ENCODE data around the gene HS3ST5. TPM values are rescaled to one million over a fixed set of nuclear protein-coding genes. Genes with fewer than 3 reads are reported as not detected.

Gene HS3ST5
- total RNA-seq, 1 experiment from 2014 or later: not detected

GRCh38 chr6:114249522-114249921 lies 93.3 kb downstream of the HS3ST5 start (continued):
- no peak for TF ChIP-seq ZNF274 (IDR thresholded peaks at IDR 0.05; ENCODE audit: low read depth, low read length)

DNA sequence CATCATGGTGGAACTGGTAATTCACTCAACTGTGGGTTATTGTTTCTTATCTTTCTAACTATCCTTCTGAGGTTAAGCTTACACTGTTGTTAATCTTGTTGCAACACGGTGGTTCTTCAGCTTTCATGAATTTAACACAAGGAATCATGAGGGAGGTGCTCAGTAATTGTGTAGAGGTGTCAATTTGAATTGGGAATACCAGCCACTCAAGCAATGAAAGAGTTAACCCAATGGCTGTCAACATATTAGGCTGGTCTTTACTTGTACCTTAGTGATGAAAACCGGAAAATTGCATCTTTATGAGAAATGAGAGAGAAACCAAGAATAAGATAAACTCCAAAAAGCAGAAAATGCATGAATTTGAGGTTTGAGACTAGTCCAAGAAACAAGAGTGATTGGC lies 95.7 kb downstream of the HS3ST5 start:
- no peaks in the 10 kb centered on the region for H3K36me3 ChIP-seq (ENCODE audit: control insufficient read depth in 1 of 2, insufficient read depth in 2 of 2, low read length in 2 of 2)

DNA sequence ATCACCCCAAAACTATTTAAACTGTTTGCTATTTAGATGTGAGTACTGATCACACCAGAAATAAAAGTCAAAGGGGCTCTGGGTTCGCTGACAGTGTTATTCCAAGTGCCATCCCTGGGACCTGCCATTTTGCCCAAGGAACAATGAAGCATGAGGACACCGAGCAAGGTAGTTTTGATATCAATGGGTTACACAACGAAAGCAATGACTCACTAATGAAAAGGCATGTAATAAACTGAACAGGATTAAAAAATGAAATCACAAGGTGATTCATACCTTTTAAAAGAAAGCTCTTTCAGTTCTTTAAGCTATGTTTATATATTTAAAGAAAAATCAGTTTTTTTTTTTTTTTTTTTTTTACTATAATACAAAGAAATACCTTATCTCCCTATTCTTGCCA lies 102.0 kb downstream of the HS3ST5 start:
- DNase-seq (ENCODE audit: low read depth, low spot score): no peak
- CTCF ChIA-PET: no interaction called here
- TF ChIP-seq EZH2phosphoT487 (IDR thresholded peaks at IDR 0.05; ENCODE audit: borderline replicate concordance) (no peak), ELF1 (IDR thresholded peaks at IDR 0.05; ENCODE audit: borderline replicate concordance, low read depth) (no peak), TCF7L2 (IDR thresholded peaks at IDR 0.05; ENCODE audit: borderline replicate concordance, extremely low read depth, insufficient read depth, insufficient read length) (no peak), JUND (IDR thresholded peaks at IDR 0.05) (no peak), POLR2AphosphoS5 (IDR thresholded peaks at IDR 0.05; ENCODE audit: low read depth, low read length) (no peak), EGR1 (IDR thresholded peaks at IDR 0.05; ENCODE audit: low read depth) (no peak), SP1 (IDR thresholded peaks at IDR 0.05; ENCODE audit: low read depth) (no peak), SIN3A (IDR thresholded peaks at IDR 0.05; ENCODE audit: low read depth) (no peak), FOSL1 (IDR thresholded peaks at IDR 0.05; ENCODE audit: low read depth) (no peak), SRF (IDR thresholded peaks at IDR 0.05; ENCODE audit: low read depth) (no peak), RAD21 (IDR thresholded peaks at IDR 0.05; ENCODE audit: low read depth) (no peak), MAX (IDR thresholded peaks at IDR 0.05) (no peak)
- TF ChIP-seq, protein P1, sequence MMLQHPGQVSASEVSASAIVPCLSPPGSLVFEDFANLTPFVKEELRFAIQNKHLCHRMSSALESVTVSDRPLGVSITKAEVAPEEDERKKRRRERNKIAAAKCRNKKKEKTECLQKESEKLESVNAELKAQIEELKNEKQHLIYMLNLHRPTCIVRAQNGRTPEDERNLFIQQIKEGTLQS (IDR thresholded peaks at IDR 0.05): no peak

More for the DNA sequence above, 95.7 kb downstream of the HS3ST5 start:
- BruUV-seq (replicated peaks): no TSS peak
- Histone ChIP-seq H4K20me1 (ENCODE audit: insufficient read depth) (no peaks in the 10 kb centered on the region), H2AFZ (ENCODE audit: low read depth, low read length, poor library complexity, severe bottlenecking) (no peak overlapping the region), H3K4me1 (ENCODE audit: control insufficient read depth in 1 of 2, insufficient read depth in 2 of 2, low read length in 2 of 2) (no peaks in the 10 kb centered on the region), H3K27me3 (ENCODE audit: insufficient read depth, low read length) (peaks cover 42% of the 10 kb centered on the region; the same call in 1 of the 2 replicates), H3K27ac (ENCODE audit: low read depth, low read length) (no peak overlapping the region), H3K9me2 (ENCODE audit: insufficient read depth) (no peaks in the 10 kb centered on the region), H3K9ac (ENCODE audit: low read length) (no peak overlapping the region), H3K4me3 (replicated peaks in 1 of 2; ENCODE audit: low read depth in 1 of 2, low read length in 2 of 2) (no peak overlapping the region), H3K79me2 (ENCODE audit: insufficient read depth, low read length) (no peaks in the 10 kb centered on the region), H3K9me3 (ENCODE audit: control insufficient read depth in 1 of 2, insufficient read depth in 1 of 2, low read depth in 1 of 2, low read length in 2 of 2) (no peaks in the 10 kb centered on the region), H3K4me2 (ENCODE audit: low read length) (no peak overlapping the region)
- POLR2A ChIA-PET: no interaction called here
- CTCF ChIA-PET: no interaction called here
- RAD21 ChIA-PET (ENCODE audit: low non-redundant PET in 1 of 2, low total read pairs in 2 of 2, uncharacterized antibody in 2 of 2, unreplicated experiment in 2 of 2): no interaction called here
- TF ChIP-seq JUND (IDR thresholded peaks at IDR 0.05): no peak
- TF ChIP-seq EZH2phosphoT487 (IDR thresholded peaks at IDR 0.05; ENCODE audit: borderline replicate concordance): no peak
- TF ChIP-seq FOSL1 (IDR thresholded peaks at IDR 0.05; ENCODE audit: low read depth): no peak
- no peak for TF ChIP-seq RAD21 (IDR thresholded peaks at IDR 0.05; ENCODE audit: low read depth)
- no peak for TF ChIP-seq CEBPB (IDR thresholded peaks at IDR 0.05; ENCODE audit: low read depth)
- no peak for TF ChIP-seq POLR2A (IDR thresholded peaks at IDR 0.05; ENCODE audit: borderline replicate concordance, extremely low read depth, insufficient read depth, insufficient read length)
- TF ChIP-seq CBX3 (IDR thresholded peaks at IDR 0.05; ENCODE audit: low read depth): no peak
- no peak for TF ChIP-seq SIN3A (IDR thresholded peaks at IDR 0.05; ENCODE audit: low read depth)
- no peak for TF ChIP-seq YY1 (IDR thresholded peaks at IDR 0.05; ENCODE audit: extremely low read depth, insufficient replicate concordance, low read depth, low read length)
- no peak for TF ChIP-seq ZNF274 (IDR thresholded peaks at IDR 0.05; ENCODE audit: low read depth, low read length)
- TF ChIP-seq, protein P1 (IDR thresholded peaks at IDR 0.05): no peak
- TF ChIP-seq MAX (IDR thresholded peaks at IDR 0.05): no peak
- intact Hi-C loops (cut with micrococcal nuclease): no loop called here
- no peak for ATAC-seq
- no peak for DNase-seq (ENCODE audit: low read depth, low spot score)

More for the DNA sequence above, 102.0 kb downstream of the HS3ST5 start:
- no peak overlapping the region for H2AFZ ChIP-seq (ENCODE audit: low read depth, low read length, poor library complexity, severe bottlenecking)
- RAD21 ChIA-PET (ENCODE audit: low non-redundant PET in 1 of 2, low total read pairs in 2 of 2, uncharacterized antibody in 2 of 2, unreplicated experiment in 2 of 2): no interaction called here
- no peak for ATAC-seq
- POLR2A ChIA-PET: no interaction called here
- H3K36me3 ChIP-seq (ENCODE audit: control insufficient read depth in 1 of 2, insufficient read depth in 2 of 2, low read length in 2 of 2): no peaks in the 10 kb centered on the region
- intact Hi-C loops (cut with micrococcal nuclease): no loop called here
- H4K20me1 ChIP-seq (ENCODE audit: insufficient read depth): no peaks in the 10 kb centered on the region
- peaks cover 46% of the 10 kb centered on the region; the same call in 1 of the 2 replicates for H3K27me3 ChIP-seq (ENCODE audit: insufficient read depth, low read length)
- no peak overlapping the region for H3K4me3 ChIP-seq (replicated peaks in 1 of 2; ENCODE audit: low read depth in 1 of 2, low read length in 2 of 2)
- H3K9me3 ChIP-seq (ENCODE audit: control insufficient read depth in 1 of 2, insufficient read depth in 1 of 2, low read depth in 1 of 2, low read length in 2 of 2): no peaks in the 10 kb centered on the region
- no TSS peak for BruUV-seq (replicated peaks)
- H3K27ac ChIP-seq (ENCODE audit: low read depth, low read length): no peak overlapping the region
- no peaks in the 10 kb centered on the region for H3K79me2 ChIP-seq (ENCODE audit: insufficient read depth, low read length)
- no peaks in the 10 kb centered on the region for H3K4me1 ChIP-seq (ENCODE audit: control insufficient read depth in 1 of 2, insufficient read depth in 2 of 2, low read length in 2 of 2)
- no peak overlapping the region for H3K9ac ChIP-seq (ENCODE audit: low read length)
- no peaks in the 10 kb centered on the region for H3K9me2 ChIP-seq (ENCODE audit: insufficient read depth)
- H3K4me2 ChIP-seq (ENCODE audit: low read length): no peak overlapping the region

Measured in HCT116 (cell line).